Loucy (cell line): ENCODE results near the gene ALG3.
A peak's percentile ranks its signal among the peaks of the same experiment; 100 is the strongest.

ENCODE experiments used
- H2AFZ ChIP-seq: fragments of 200-600 bp; sonication (generic); 2 replicates; pipeline ENCODE4 v1.6.0; 2016; ENCODE audit warnings: antibody characterized with exemption, mild to moderate bottlenecking, low read length, moderate library complexity
- H3F3A ChIP-seq: fragments of 200-600 bp; 2 replicates; pipeline ENCODE4 v1.6.0; 2016; ENCODE audit warnings: antibody characterized with exemption, low read depth, mild to moderate bottlenecking
- H3K27me3 ChIP-seq: fragments of 200-600 bp; sonication (generic); 2 replicates; pipeline ENCODE4 v1.6.1; 2014; ENCODE audit warnings: low read length, mild to moderate bottlenecking; ENCODE audit not compliant: insufficient read depth, poor library complexity, severe bottlenecking
- H3K36me3 ChIP-seq: fragments of 200-600 bp; sonication (generic); 2 replicates; pipeline ENCODE4 v1.6.1; 2016; ENCODE audit warnings: low read length; ENCODE audit not compliant: insufficient read depth
- H3K4me1 ChIP-seq: fragments of 200-600 bp; sonication (generic); 2 replicates; pipeline ENCODE4 v1.5.1; 2014; ENCODE audit warnings: low read length, mild to moderate bottlenecking; ENCODE audit not compliant: insufficient read depth, poor library complexity, severe bottlenecking
- H3K4me2 ChIP-seq: fragments of 200-600 bp; sonication (generic); 2 replicates; pipeline ENCODE4 v1.6.0; 2014; ENCODE audit warnings: antibody characterized with exemption, low read length, low read depth, mild to moderate bottlenecking; ENCODE audit not compliant: poor library complexity, severe bottlenecking
- H3K4me3 ChIP-seq: fragments of 200-600 bp; sonication (generic); 2 replicates; pipeline ENCODE4 v1.5.1; 2014; ENCODE audit warnings: low read length, mild to moderate bottlenecking, mixed read lengths; ENCODE audit not compliant: poor library complexity, severe bottlenecking
- H3K79me2 ChIP-seq: fragments of 200-600 bp; sonication (generic); 2 replicates; pipeline ENCODE4 v1.6.1; 2014; ENCODE audit warnings: low read length; ENCODE audit not compliant: insufficient read depth
- H3K9ac ChIP-seq: fragments of 200-600 bp; sonication (generic); 2 replicates; pipeline ENCODE4 v1.6.0; 2014; ENCODE audit warnings: mild to moderate bottlenecking, low read depth, low read length, moderate library complexity; ENCODE audit not compliant: poor library complexity, severe bottlenecking
- H3K9me2 ChIP-seq: fragments of 200-600 bp; sonication (generic); replicated peaks from 2 replicates; pipeline ENCODE4 v1.6.1; 2016; ENCODE audit warnings: low read depth, low read length, mixed read lengths
- H3K9me3 ChIP-seq: fragments of 200-600 bp; sonication (generic); 2 replicates; pipeline ENCODE4 v1.6.1; 2014; ENCODE audit warnings: mild to moderate bottlenecking, antibody characterized with exemption, low read length, low read depth; ENCODE audit not compliant: insufficient read depth
- H4K20me1 ChIP-seq: fragments of 200-600 bp; sonication (generic); 2 replicates; pipeline ENCODE4 v1.6.0; 2014; ENCODE audit warnings: antibody characterized with exemption, low read length, mild to moderate bottlenecking; ENCODE audit not compliant: insufficient read depth, poor library complexity, severe bottlenecking
- EZH2phosphoT487 ChIP-seq: fragments of 200-600 bp; IDR thresholded peaks from 2 replicates; pipeline ENCODE4 v1.6.1; 2018; ENCODE audit warnings: antibody characterized with exemption, mild to moderate bottlenecking, moderate library complexity, borderline replicate concordance
- TF ChIP-seq, protein P1 (sequence below): fragments of 200-600 bp; sonication (generic); conservative IDR thresholded peaks from 2 replicates; pipeline ENCODE4 v1.5.1; 2014; ENCODE audit warnings: mild to moderate bottlenecking, antibody characterized with exemption, low read length

ALG3 gene

DNA sequence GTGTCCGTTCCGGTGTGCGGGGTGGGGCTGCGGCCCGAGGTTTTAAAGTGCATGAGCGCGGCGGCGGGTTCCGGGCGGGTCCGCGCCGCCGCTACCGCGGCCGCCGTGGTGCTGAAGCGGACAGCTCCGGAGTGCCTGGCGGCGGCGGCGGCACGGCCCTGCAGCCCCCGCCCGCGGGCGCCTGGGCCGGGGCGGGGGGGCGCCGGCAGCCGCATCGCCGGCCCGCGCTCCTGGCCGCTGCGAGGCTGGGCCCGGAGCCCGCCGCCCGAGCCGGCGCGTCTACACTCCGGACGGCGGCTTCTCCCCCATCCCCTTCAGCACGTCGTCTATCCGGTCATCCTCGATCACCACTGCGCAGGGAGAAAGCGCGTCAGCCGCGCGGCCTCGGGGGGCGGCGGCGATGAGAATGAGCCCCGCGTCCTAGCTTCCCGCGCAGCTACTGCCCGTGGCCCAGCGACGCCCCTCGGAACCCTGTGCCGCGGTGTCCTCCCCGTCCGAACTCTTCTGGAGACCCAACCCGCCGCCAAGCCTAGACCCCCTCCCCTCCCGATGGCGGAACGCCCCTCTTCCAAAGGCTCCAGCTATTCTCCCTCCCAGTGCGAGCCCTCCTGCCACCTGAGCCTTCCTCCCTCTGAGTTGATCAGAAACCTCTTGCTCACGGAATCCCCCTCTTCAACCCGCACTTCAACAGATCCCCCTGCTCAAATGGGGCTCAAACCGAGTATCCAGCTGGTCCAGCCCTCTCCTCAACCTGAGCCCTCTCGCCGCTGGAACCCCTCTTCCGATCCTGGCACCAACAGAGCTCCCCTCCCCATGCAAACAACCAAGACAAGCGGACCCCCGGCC, 11.3 kb upstream of the ALG3 start:
- Histone ChIP-seq H3K36me3 (no peaks in the 10 kb centered on the region), H3K4me2 (peak overlapping the region; percentile 57), H3K79me2 (no peaks in the 10 kb centered on the region), H4K20me1 (no peaks in the 10 kb centered on the region), H2AFZ (no peak overlapping the region), H3K4me1 (peaks cover 8% of the 10 kb centered on the region), H3K27me3 (no peaks in the 10 kb centered on the region), H3K9me3 (no peaks in the 10 kb centered on the region), H3K9ac (no peak overlapping the region), H3F3A (no peaks in the 10 kb centered on the region; the same call in 1 of the 2 replicates), H3K9me2 (no peaks in the 10 kb centered on the region), H3K4me3 (peak overlapping the region; percentile 75)
- no peak for TF ChIP-seq EZH2phosphoT487
- TF ChIP-seq, protein P1, sequence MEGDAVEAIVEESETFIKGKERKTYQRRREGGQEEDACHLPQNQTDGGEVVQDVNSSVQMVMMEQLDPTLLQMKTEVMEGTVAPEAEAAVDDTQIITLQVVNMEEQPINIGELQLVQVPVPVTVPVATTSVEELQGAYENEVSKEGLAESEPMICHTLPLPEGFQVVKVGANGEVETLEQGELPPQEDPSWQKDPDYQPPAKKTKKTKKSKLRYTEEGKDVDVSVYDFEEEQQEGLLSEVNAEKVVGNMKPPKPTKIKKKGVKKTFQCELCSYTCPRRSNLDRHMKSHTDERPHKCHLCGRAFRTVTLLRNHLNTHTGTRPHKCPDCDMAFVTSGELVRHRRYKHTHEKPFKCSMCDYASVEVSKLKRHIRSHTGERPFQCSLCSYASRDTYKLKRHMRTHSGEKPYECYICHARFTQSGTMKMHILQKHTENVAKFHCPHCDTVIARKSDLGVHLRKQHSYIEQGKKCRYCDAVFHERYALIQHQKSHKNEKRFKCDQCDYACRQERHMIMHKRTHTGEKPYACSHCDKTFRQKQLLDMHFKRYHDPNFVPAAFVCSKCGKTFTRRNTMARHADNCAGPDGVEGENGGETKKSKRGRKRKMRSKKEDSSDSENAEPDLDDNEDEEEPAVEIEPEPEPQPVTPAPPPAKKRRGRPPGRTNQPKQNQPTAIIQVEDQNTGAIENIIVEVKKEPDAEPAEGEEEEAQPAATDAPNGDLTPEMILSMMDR, result no peak

DNA sequence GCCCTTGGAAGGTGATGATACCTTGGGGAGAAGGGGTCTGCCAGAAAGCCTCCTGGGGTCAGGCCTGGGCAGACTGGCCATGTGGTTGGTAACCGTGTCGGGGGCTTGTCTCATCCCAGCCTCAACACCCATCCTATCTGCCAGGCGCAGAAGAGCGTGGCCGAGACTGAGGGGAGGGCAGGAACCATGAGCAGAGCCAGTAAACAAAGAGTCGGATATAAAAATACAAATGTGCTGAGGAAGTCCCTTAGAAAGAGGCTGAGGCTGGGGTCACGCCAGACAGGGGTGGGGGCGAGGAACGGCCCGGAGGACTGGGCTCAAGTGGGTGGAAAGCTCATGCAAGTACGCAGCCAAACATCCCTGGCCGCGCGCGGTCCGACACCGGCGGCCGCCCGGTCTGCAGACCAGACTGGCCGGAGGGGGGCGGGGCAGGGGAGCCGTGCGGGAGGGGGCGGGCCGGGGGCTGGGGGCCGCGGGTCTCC, 10.7 kb upstream of the ALG3 start:
- Histone ChIP-seq H3K9me2 (no peaks in the 10 kb centered on the region), H3K79me2 (no peaks in the 10 kb centered on the region), H3K9ac (no peak overlapping the region), H3K27me3 (no peaks in the 10 kb centered on the region), H3F3A (no peaks in the 10 kb centered on the region; the same call in 1 of the 2 replicates), H4K20me1 (no peaks in the 10 kb centered on the region), H3K4me3 (no peak overlapping the region), H3K9me3 (no peaks in the 10 kb centered on the region), H3K4me1 (peaks cover 8% of the 10 kb centered on the region), H2AFZ (no peak overlapping the region), H3K36me3 (no peaks in the 10 kb centered on the region), H3K4me2 (no peak overlapping the region)
- TF ChIP-seq, protein P1, result no peak
- TF ChIP-seq EZH2phosphoT487, result no peak

DNA sequence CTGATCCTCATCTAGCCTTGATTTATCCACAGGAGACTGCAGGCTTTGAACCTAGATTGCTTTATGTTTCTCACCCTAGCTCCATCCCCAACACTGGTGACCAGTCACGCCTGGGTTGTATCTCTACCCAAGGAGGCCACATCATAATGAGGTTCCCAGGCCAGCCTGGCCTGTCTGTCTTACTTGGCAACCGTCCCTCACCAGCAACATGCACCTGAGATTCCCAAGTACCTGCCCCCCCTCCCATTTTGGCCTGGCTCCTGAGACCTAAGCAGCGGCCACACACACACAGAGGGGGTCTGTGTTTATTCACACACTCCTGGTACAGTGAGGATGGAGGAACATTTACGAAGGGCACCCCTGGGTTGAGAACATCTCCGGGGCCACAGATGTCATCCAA, 10.2 kb upstream of the ALG3 start:
- H3F3A ChIP-seq, result no peaks in the 10 kb centered on the region; the same call in 1 of the 2 replicates
- H4K20me1 ChIP-seq, result no peaks in the 10 kb centered on the region
- no peaks in the 10 kb centered on the region for H3K9me3 ChIP-seq
- H3K79me2 ChIP-seq, result no peaks in the 10 kb centered on the region
- no peak overlapping the region for H2AFZ ChIP-seq
- no peak overlapping the region for H3K9ac ChIP-seq
- no peaks in the 10 kb centered on the region for H3K9me2 ChIP-seq
- peaks cover 8% of the 10 kb centered on the region for H3K4me1 ChIP-seq
- H3K4me3 ChIP-seq, result no peak overlapping the region
- H3K36me3 ChIP-seq, result no peaks in the 10 kb centered on the region
- H3K4me2 ChIP-seq, result no peak overlapping the region
- TF ChIP-seq, protein P1, result no peak
- no peak for TF ChIP-seq EZH2phosphoT487
- no peaks in the 10 kb centered on the region for H3K27me3 ChIP-seq
